HEK293 (cell line): ENCODE results near the gene ZNF764.

Experiments used
- EGR2 ChIP-seq: fragments of 450-650 bp; formaldehyde crosslinking; IDR thresholded peaks from 2 replicates; pipeline ENCODE4 v1.5.1; 2016; ENCODE audit warnings: low read depth, missing biosample characterization, missing genetic modification characterization
- KLF8 ChIP-seq: fragments of 450-650 bp; formaldehyde crosslinking; IDR thresholded peaks from 2 replicates; pipeline ENCODE4 v1.5.1; 2016; ENCODE audit warnings: missing biosample characterization, missing genetic modification characterization
- MEIS1 ChIP-seq: sonication (generic); formaldehyde crosslinking; IDR thresholded peaks from 2 replicates; pipeline ENCODE4 v1.8.1; 2022; ENCODE audit warnings: missing genetic modification reagents, mild to moderate bottlenecking, borderline replicate concordance
- SCRT1 ChIP-seq: fragments of 450-650 bp; formaldehyde crosslinking; IDR thresholded peaks from 2 replicates; pipeline ENCODE4 v1.5.1; 2016; ENCODE audit warnings: missing biosample characterization, missing genetic modification characterization, borderline replicate concordance
- TRIM28 ChIP-seq: IDR thresholded peaks from 2 replicates; pipeline ENCODE4 v1.6.1; 2011; ENCODE audit warnings: low read length, control low read depth, borderline replicate concordance
- ZEB2 ChIP-seq: fragments of 450-650 bp; formaldehyde crosslinking; IDR thresholded peaks from 2 replicates; pipeline ENCODE4 v1.5.1; 2016; ENCODE audit warnings: missing biosample characterization, missing genetic modification characterization
- ZNF140 ChIP-seq: fragments of 450-650 bp; formaldehyde crosslinking; IDR thresholded peaks from 2 replicates; pipeline ENCODE4 v1.5.1; 2016; ENCODE audit warnings: missing biosample characterization, missing genetic modification characterization
- ZNF175 ChIP-seq: fragments of 450-650 bp; formaldehyde crosslinking; IDR thresholded peaks from 2 replicates; pipeline ENCODE4 v1.5.1; 2016; ENCODE audit warnings: missing biosample characterization, missing genetic modification characterization
- ZNF529 ChIP-seq: fragments of 450-650 bp; formaldehyde crosslinking; IDR thresholded peaks from 2 replicates; pipeline ENCODE4 v1.5.1; 2017; ENCODE audit warnings: missing genetic modification characterization, missing biosample characterization; ENCODE audit not compliant: insufficient replicate concordance
- ZNF571 ChIP-seq: fragments of 450-650 bp; formaldehyde crosslinking; IDR thresholded peaks from 2 replicates; pipeline ENCODE4 v1.5.0; 2017; ENCODE audit warnings: missing biosample characterization, missing genetic modification characterization
- ZNF585B ChIP-seq: fragments of 450-650 bp; formaldehyde crosslinking; IDR thresholded peaks from 2 replicates; pipeline ENCODE4 v1.5.1; 2016; ENCODE audit warnings: missing biosample characterization, missing genetic modification characterization
- ZNF596 ChIP-seq: fragments of 450-650 bp; IDR thresholded peaks from 2 replicates; pipeline ENCODE4 v1.5.0; 2018; ENCODE audit warnings: missing biosample characterization, mild to moderate bottlenecking, missing genetic modification characterization, moderate library complexity
- ZNF621 ChIP-seq: fragments of 450-650 bp; formaldehyde crosslinking; IDR thresholded peaks from 2 replicates; pipeline ENCODE4 v1.5.1; 2017; ENCODE audit warnings: missing biosample characterization, missing genetic modification characterization
- ZNF623 ChIP-seq: fragments of 450-650 bp; formaldehyde crosslinking; IDR thresholded peaks from 2 replicates; pipeline ENCODE4 v1.5.1; 2016; ENCODE audit warnings: missing biosample characterization, missing genetic modification characterization
- ZNF626 ChIP-seq: fragments of 450-650 bp; sonication (Bioruptor Pico); formaldehyde crosslinking; IDR thresholded peaks from 2 replicates; pipeline ENCODE4 v1.5.1; 2018; ENCODE audit warnings: missing biosample characterization, missing genetic modification characterization, inconsistent platforms
- ZNF76 ChIP-seq: fragments of 450-650 bp; formaldehyde crosslinking; IDR thresholded peaks from 2 replicates; pipeline ENCODE4; 2016; ENCODE audit warnings: low read depth, missing biosample characterization, missing genetic modification characterization, borderline replicate concordance
- ZNF792 ChIP-seq: fragments of 450-650 bp; formaldehyde crosslinking; IDR thresholded peaks from 2 replicates; pipeline ENCODE4 v1.5.1; 2016; ENCODE audit warnings: missing biosample characterization, missing genetic modification characterization
- TF ChIP-seq, protein P1 (sequence below): sonication (generic); formaldehyde crosslinking; IDR thresholded peaks from 2 replicates; pipeline ENCODE4 v1.8.1; 2022; ENCODE audit warnings: mild to moderate bottlenecking, moderate library complexity, missing genetic modification reagents
- TF ChIP-seq, protein P2 (sequence below): fragments of 450-650 bp; formaldehyde crosslinking; IDR thresholded peaks from 2 replicates; pipeline ENCODE4 v1.5.1; 2016; ENCODE audit warnings: missing biosample characterization, missing genetic modification characterization
- TF ChIP-seq, protein P3 (sequence below): fragments of 450-650 bp; formaldehyde crosslinking; conservative IDR thresholded peaks from 2 replicates; pipeline ENCODE4 v1.5.1; 2016; ENCODE audit warnings: low read depth, missing biosample characterization, missing genetic modification characterization
- TF ChIP-seq, protein P4 (sequence below): fragments of 450-650 bp; formaldehyde crosslinking; IDR thresholded peaks from 2 replicates; pipeline ENCODE4 v1.5.1; 2016; ENCODE audit warnings: missing biosample characterization, missing genetic modification characterization
- TF ChIP-seq, protein P5 (sequence below): fragments of 450-650 bp; formaldehyde crosslinking; IDR thresholded peaks from 2 replicates; pipeline ENCODE4 v1.5.1; 2016; ENCODE audit warnings: missing biosample characterization, missing genetic modification characterization
- TF ChIP-seq, protein P6 (sequence below): fragments of 450-650 bp; formaldehyde crosslinking; IDR thresholded peaks from 2 replicates; pipeline ENCODE4 v1.5.1; 2016; ENCODE audit warnings: missing biosample characterization, missing genetic modification characterization

Gene ZNF764

DNA sequence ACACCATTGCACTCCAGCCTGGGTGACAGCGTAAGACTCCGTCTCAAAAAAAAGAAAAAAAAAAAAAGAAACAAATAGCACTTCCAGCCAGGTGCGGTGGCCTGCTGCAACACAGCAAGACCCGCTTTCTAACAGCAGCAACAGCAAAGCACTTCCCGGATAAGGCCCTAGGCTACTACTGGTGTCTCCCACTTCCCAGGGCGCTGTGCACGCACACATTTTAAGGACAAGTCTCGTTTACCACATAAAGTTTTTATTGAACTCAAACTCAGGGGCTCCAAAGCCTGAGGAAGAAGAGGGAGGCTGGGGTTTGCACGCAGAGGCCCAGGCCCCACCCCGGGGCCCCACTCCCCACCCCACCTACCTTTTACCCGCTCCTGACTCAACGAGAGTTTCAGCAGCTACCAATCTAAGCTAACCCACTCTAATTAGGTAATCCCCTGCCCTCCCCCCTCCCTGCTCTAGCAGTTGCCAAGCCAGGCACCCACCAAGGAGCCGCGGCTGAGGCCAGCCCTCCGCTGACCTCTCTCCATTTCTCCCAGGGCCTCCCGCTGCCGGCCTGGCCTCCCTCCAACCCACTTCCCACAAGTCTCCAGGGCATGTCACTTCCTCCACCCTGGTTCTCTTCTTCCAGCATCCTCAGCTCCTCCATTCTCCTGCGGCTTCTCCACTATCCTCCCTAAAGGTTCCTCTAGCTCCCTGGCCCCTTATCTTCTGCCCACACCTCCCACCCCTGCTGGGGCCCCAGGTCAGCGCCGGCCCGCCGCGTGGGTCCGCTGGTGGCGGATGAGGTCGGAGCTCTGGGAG lies 34.2 kb downstream of the ZNF764 start (continued):
- TF ChIP-seq ZNF140 (no peak), ZNF585B (tag by site-specific recombination) (no peak), ZNF623 (tag by site-specific recombination) (no peak), ZNF529 (tag by site-specific recombination) (no peak), ZNF76 (tag by site-specific recombination) (peak; percentile 87), SCRT1 (no peak), MEIS1 (no peak), ZNF626 (tag by site-specific recombination) (no peak), ZEB2 (tag by site-specific recombination) (0 out of 2 replicates have a peak, but pooled peaks have one; percentile 49), KLF8 (tag by site-specific recombination) (no peak), ZNF571 (tag by site-specific recombination) (no peak), TRIM28 (no peak), ZNF792 (tag by site-specific recombination) (no peak), ZNF596 (tag by site-specific recombination) (no peak), ZNF175 (tag by site-specific recombination) (no peak), ZNF621 (tag by site-specific recombination) (no peak), EGR2 (tag by site-specific recombination) (peak; percentile 92)
- TF ChIP-seq, protein P1, sequence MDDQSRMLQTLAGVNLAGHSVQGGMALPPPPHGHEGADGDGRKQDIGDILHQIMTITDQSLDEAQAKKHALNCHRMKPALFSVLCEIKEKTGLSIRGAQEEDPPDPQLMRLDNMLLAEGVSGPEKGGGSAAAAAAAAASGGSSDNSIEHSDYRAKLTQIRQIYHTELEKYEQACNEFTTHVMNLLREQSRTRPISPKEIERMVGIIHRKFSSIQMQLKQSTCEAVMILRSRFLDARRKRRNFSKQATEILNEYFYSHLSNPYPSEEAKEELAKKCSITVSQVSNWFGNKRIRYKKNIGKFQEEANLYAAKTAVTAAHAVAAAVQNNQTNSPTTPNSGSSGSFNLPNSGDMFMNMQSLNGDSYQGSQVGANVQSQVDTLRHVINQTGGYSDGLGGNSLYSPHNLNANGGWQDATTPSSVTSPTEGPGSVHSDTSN (CRISPR knock-in tag) = no peak
- TF ChIP-seq, protein P2, sequence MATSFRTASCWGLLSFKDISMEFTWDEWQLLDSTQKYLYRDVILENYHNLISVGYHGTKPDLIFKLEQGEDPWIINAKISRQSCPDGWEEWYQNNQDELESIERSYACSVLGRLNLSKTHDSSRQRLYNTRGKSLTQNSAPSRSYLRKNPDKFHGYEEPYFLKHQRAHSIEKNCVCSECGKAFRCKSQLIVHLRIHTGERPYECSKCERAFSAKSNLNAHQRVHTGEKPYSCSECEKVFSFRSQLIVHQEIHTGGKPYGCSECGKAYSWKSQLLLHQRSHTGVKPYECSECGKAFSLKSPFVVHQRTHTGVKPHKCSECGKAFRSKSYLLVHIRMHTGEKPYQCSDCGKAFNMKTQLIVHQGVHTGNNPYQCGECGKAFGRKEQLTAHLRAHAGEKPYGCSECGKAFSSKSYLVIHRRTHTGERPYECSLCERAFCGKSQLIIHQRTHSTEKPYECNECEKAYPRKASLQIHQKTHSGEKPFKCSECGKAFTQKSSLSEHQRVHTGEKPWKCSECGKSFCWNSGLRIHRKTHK = no peak
- TF ChIP-seq, protein P3, sequence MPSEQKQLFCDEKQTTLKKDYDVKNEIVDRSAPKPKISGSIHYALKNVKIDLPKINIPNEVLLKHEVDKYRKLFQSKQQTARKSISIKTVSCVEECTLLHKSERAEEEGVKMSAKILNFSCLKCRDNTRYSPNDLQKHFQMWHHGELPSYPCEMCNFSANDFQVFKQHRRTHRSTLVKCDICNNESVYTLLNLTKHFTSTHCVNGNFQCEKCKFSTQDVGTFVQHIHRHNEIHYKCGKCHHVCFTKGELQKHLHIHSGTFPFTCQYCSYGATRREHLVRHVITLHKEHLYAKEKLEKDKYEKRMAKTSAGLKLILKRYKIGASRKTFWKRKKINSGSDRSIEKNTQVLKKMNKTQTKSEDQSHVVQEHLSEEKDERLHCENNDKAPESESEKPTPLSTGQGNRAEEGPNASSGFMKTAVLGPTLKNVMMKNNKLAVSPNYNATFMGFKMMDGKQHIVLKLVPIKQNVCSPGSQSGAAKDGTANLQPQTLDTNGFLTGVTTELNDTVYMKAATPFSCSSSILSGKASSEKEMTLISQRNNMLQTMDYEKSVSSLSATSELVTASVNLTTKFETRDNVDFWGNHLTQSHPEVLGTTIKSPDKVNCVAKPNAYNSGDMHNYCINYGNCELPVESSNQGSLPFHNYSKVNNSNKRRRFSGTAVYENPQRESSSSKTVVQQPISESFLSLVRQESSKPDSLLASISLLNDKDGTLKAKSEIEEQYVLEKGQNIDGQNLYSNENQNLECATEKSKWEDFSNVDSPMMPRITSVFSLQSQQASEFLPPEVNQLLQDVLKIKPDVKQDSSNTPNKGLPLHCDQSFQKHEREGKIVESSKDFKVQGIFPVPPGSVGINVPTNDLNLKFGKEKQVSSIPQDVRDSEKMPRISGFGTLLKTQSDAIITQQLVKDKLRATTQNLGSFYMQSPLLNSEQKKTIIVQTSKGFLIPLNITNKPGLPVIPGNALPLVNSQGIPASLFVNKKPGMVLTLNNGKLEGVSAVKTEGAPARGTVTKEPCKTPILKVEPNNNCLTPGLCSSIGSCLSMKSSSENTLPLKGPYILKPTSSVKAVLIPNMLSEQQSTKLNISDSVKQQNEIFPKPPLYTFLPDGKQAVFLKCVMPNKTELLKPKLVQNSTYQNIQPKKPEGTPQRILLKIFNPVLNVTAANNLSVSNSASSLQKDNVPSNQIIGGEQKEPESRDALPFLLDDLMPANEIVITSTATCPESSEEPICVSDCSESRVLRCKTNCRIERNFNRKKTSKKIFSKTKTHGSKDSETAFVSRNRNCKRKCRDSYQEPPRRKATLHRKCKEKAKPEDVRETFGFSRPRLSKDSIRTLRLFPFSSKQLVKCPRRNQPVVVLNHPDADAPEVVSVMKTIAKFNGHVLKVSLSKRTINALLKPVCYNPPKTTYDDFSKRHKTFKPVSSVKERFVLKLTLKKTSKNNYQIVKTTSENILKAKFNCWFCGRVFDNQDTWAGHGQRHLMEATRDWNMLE (tag by site-specific recombination) = no peak
- TF ChIP-seq, protein P4, sequence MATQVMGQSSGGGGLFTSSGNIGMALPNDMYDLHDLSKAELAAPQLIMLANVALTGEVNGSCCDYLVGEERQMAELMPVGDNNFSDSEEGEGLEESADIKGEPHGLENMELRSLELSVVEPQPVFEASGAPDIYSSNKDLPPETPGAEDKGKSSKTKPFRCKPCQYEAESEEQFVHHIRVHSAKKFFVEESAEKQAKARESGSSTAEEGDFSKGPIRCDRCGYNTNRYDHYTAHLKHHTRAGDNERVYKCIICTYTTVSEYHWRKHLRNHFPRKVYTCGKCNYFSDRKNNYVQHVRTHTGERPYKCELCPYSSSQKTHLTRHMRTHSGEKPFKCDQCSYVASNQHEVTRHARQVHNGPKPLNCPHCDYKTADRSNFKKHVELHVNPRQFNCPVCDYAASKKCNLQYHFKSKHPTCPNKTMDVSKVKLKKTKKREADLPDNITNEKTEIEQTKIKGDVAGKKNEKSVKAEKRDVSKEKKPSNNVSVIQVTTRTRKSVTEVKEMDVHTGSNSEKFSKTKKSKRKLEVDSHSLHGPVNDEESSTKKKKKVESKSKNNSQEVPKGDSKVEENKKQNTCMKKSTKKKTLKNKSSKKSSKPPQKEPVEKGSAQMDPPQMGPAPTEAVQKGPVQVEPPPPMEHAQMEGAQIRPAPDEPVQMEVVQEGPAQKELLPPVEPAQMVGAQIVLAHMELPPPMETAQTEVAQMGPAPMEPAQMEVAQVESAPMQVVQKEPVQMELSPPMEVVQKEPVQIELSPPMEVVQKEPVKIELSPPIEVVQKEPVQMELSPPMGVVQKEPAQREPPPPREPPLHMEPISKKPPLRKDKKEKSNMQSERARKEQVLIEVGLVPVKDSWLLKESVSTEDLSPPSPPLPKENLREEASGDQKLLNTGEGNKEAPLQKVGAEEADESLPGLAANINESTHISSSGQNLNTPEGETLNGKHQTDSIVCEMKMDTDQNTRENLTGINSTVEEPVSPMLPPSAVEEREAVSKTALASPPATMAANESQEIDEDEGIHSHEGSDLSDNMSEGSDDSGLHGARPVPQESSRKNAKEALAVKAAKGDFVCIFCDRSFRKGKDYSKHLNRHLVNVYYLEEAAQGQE = no peak
- TF ChIP-seq, protein P5, sequence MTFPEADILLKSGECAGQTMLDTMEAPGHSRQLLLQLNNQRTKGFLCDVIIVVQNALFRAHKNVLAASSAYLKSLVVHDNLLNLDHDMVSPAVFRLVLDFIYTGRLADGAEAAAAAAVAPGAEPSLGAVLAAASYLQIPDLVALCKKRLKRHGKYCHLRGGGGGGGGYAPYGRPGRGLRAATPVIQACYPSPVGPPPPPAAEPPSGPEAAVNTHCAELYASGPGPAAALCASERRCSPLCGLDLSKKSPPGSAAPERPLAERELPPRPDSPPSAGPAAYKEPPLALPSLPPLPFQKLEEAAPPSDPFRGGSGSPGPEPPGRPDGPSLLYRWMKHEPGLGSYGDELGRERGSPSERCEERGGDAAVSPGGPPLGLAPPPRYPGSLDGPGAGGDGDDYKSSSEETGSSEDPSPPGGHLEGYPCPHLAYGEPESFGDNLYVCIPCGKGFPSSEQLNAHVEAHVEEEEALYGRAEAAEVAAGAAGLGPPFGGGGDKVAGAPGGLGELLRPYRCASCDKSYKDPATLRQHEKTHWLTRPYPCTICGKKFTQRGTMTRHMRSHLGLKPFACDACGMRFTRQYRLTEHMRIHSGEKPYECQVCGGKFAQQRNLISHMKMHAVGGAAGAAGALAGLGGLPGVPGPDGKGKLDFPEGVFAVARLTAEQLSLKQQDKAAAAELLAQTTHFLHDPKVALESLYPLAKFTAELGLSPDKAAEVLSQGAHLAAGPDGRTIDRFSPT = no peak
- TF ChIP-seq, protein P6, sequence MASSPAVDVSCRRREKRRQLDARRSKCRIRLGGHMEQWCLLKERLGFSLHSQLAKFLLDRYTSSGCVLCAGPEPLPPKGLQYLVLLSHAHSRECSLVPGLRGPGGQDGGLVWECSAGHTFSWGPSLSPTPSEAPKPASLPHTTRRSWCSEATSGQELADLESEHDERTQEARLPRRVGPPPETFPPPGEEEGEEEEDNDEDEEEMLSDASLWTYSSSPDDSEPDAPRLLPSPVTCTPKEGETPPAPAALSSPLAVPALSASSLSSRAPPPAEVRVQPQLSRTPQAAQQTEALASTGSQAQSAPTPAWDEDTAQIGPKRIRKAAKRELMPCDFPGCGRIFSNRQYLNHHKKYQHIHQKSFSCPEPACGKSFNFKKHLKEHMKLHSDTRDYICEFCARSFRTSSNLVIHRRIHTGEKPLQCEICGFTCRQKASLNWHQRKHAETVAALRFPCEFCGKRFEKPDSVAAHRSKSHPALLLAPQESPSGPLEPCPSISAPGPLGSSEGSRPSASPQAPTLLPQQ (tag by site-specific recombination) = peak; percentile 43; the same call in 1 of the 2 replicates
